Panc1 (cell line): ENCODE results near the gene CACNA1C. TPM values are rescaled to one million over a fixed set of nuclear protein-coding genes. Genes with fewer than 3 reads are reported as not detected.

Source experiments
- ATAC-seq: fragments of 200-7000 bp; cut with Tn5 transposase; 2 replicates; pipeline ENCODE4 v1.9.1; 2020; ENCODE audit warnings: mild to moderate bottlenecking, moderate library complexity
- BruUV-seq: library from RNA; stranded (reverse); fragments of 400-500 nt; replicated peaks from 2 replicates; lab custom pipeline; 2021; lab: Mats Ljungman, UMichigan
- CTCF ChIA-PET: fragments of 300-600 bp; sonication (Branson Sonifier 250); formaldehyde crosslinking; loops from one replicate; lab custom pipeline; 2022; ENCODE audit warnings: antibody characterized with exemption; lab: Charles Lee
- POLR2A ChIA-PET: fragments of 300-600 bp; sonication (Branson Sonifier 250); formaldehyde crosslinking; loops from one replicate; lab custom pipeline; 2022; ENCODE audit warnings: antibody characterized with exemption; lab: Charles Lee
- DNase-seq: peaks from one replicate; pipeline ENCODE4 v3.0.0-alpha.2; 2010; ENCODE audit warnings: low read depth, low spot score
- H3K27ac ChIP-seq: 2 replicates; pipeline ENCODE4 v1.5.1; 2011; ENCODE audit warnings: mild to moderate bottlenecking, low read length, inconsistent platforms
- H3K27me3 ChIP-seq: fragments of 200-500 bp; sonication (Bioruptor generic); 2 replicates; pipeline ENCODE4 v1.6.0; 2014; ENCODE audit warnings: low read length, inconsistent platforms; ENCODE audit not compliant: control insufficient read depth, insufficient read depth
- H3K36me3 ChIP-seq: fragments of 200-500 bp; sonication (Bioruptor generic); 2 replicates; pipeline ENCODE4 v1.5.1; 2014; ENCODE audit warnings: inconsistent platforms, mild to moderate bottlenecking, low read length, moderate library complexity; ENCODE audit not compliant: control insufficient read depth, insufficient read depth
- H3K4me1 ChIP-seq: 2 replicates; pipeline ENCODE4 v1.5.1; 2011; ENCODE audit warnings: inconsistent platforms, mild to moderate bottlenecking, low read length, moderate library complexity; ENCODE audit not compliant: control insufficient read depth, insufficient read depth
- H3K4me3 ChIP-seq, 2 experiments: 2 replicates each; pipeline ENCODE4 v1.5.1; 2011 to 2012; ENCODE audit warnings: low read depth in 2 of 2, low read length in 2 of 2, mild to moderate bottlenecking in 2 of 2, inconsistent platforms in 1 of 2, moderate library complexity in 1 of 2
- H3K9me3 ChIP-seq: fragments of 200-500 bp; sonication (Bioruptor generic); 2 replicates; pipeline ENCODE4 v1.5.1; 2014; ENCODE audit warnings: low read depth, mild to moderate bottlenecking, inconsistent platforms, low read length, moderate library complexity; ENCODE audit not compliant: control insufficient read depth, insufficient read depth
- CTCF ChIP-seq: fragments of 450-650 bp; IDR thresholded peaks from 2 replicates; pipeline ENCODE4 v1.5.1; 2017; ENCODE audit warnings: mild to moderate bottlenecking
- POLR2AphosphoS5 ChIP-seq: IDR thresholded peaks from 2 replicates; pipeline ENCODE4 v1.6.1; 2012; ENCODE audit warnings: mild to moderate bottlenecking, low read depth, low read length, moderate library complexity
- REST ChIP-seq, 2 experiments: IDR thresholded peaks; 2 replicates each; pipeline ENCODE4 v1.6.1; 2011 to 2012; ENCODE audit warnings: low read depth in 2 of 2, control low read depth in 1 of 2, low read length in 1 of 2, mild to moderate bottlenecking in 1 of 2, moderate library complexity in 1 of 2; ENCODE audit not compliant: insufficient read depth in 1 of 2
- SIN3A ChIP-seq: IDR thresholded peaks from 2 replicates; pipeline ENCODE4 v1.6.1; 2012; ENCODE audit warnings: low read depth, mild to moderate bottlenecking, low read length, moderate library complexity, borderline replicate concordance; ENCODE audit not compliant: insufficient read depth
- TCF7L2 ChIP-seq: IDR thresholded peaks from 2 replicates; pipeline ENCODE4 v1.6.1; 2011; ENCODE audit warnings: mild to moderate bottlenecking, low read depth, low read length, inconsistent platforms
- in situ Hi-C: cut with HindIII; loops from 2 replicates; pipeline ENCODE4 v1.10.0; 2016; ENCODE audit warnings: low sequenced_read_pairs, low pct_unique_long_range_greater_than_20kb
- intact Hi-C: fragments of 100-400 bp; cut with micrococcal nuclease; formaldehyde crosslinking; loops from one replicate; pipeline ENCODE4 v1.10.0; 2022; ENCODE audit not compliant: unreplicated experiment
- total RNA-seq: library from RNA; stranded (reverse); gene quantifications from one replicate; pipeline ENCODE4 v1.2.1, GENCODE V29; 2021; ENCODE audit not compliant: unreplicated experiment

CACNA1C gene
- total RNA-seq, 1 experiment from 2014 or later = 0.03 TPM

- no TSS peak for BruUV-seq
- ATAC-seq (no peak), DNase-seq (no peak)
- POLR2A ChIA-PET = no interaction called here
- TF ChIP-seq POLR2AphosphoS5 (no peak), TCF7L2 (no peak), CTCF (no peak)
- Histone ChIP-seq H3K4me1 (no peaks in the 10 kb centered on the region), H3K9me3 (no peaks in the 10 kb centered on the region), H3K27ac (no peak overlapping the region), H3K27me3 (0 out of 2 replicates have a peak, but pooled peaks cover 2% of the 10 kb centered on the region), H3K36me3 (no peaks in the 10 kb centered on the region), H3K4me3 (no peak overlapping the region)
- intact Hi-C loops = no loop called here
- in situ Hi-C loops = no loop called here
- CTCF ChIA-PET = no interaction called here
Measured at GRCh38 chr12:2139651-2140050, 86.9 kb downstream of the CACNA1C start.

GRCh38 chr12:2140858-2141519 is 88.2 kb downstream of the CACNA1C start:
- ChIA-PET CTCF (no interaction called here), POLR2A (no interaction called here)
- peaks cover 6% of the 10 kb centered on the region; the same call in 1 of the 2 replicates for H3K27me3 ChIP-seq
- no peaks in the 10 kb centered on the region for H3K9me3 ChIP-seq
- H3K36me3 ChIP-seq = no peaks in the 10 kb centered on the region
- BruUV-seq = no TSS peak
- no peak for TF ChIP-seq POLR2AphosphoS5
- no peak for TF ChIP-seq SIN3A
- TF ChIP-seq TCF7L2 = no peak
- TF ChIP-seq CTCF = no peak
- no peak for TF ChIP-seq REST (IDR thresholded peaks at IDR 0.05; ENCODE audit: insufficient read depth in 1 of 2, low read depth in 2 of 2, low read length in 1 of 2)
- in situ Hi-C loops (no loop called here), intact Hi-C loops (no loop called here)
- ATAC-seq (no peak), DNase-seq (no peak)
- no peaks in the 10 kb centered on the region for H3K4me1 ChIP-seq
- no peak overlapping the region for H3K27ac ChIP-seq
- no peak overlapping the region for H3K4me3 ChIP-seq
